PFSK-1 (cell line): ENCODE results near the gene NRIP3.

Experiments used
- FOXP2 ChIP-seq: optimal IDR thresholded peaks from 2 replicates; pipeline ENCODE3; 2011; ENCODE audit warnings: borderline replicate concordance, control low read depth, inconsistent platforms; ENCODE audit not compliant: insufficient read depth; ENCODE audit errors: extremely low read length, extremely low read depth
- POLR2AphosphoS5 ChIP-seq: IDR thresholded peaks from 2 replicates; pipeline ENCODE4 v1.6.1; 2012; ENCODE audit warnings: low read depth, mild to moderate bottlenecking, control low read depth, low read length, moderate library complexity
- REST ChIP-seq, 2 experiments: IDR thresholded peaks; 2 replicates each; pipeline versions ENCODE4 v1.6.1 to v1.8.0; 2011 to 2012; ENCODE audit warnings: low read depth in 2 of 2, low read length in 2 of 2, control low read depth in 1 of 2, inconsistent platforms in 1 of 2, mild to moderate bottlenecking in 1 of 2, moderate library complexity in 1 of 2; ENCODE audit not compliant: insufficient read depth in 1 of 2
- SIN3A ChIP-seq: IDR thresholded peaks from 2 replicates; pipeline ENCODE4 v1.6.1; 2012; ENCODE audit warnings: mild to moderate bottlenecking, low read length, moderate library complexity, borderline replicate concordance; ENCODE audit not compliant: insufficient read depth
- TAF1 ChIP-seq: IDR thresholded peaks from 2 replicates; pipeline ENCODE4 v1.6.1; 2012; ENCODE audit warnings: low read length, control low read depth, borderline replicate concordance; ENCODE audit not compliant: insufficient read depth

Gene NRIP3

GRCh38 chr11:9039198-9039597 is 35.4 kb upstream of the NRIP3 start:
- TF ChIP-seq REST (IDR thresholded peaks at IDR 0.05; ENCODE audit: insufficient read depth in 1 of 2, low read depth in 2 of 2, low read length in 2 of 2) (no peak), FOXP2 (no peak)

DNA sequence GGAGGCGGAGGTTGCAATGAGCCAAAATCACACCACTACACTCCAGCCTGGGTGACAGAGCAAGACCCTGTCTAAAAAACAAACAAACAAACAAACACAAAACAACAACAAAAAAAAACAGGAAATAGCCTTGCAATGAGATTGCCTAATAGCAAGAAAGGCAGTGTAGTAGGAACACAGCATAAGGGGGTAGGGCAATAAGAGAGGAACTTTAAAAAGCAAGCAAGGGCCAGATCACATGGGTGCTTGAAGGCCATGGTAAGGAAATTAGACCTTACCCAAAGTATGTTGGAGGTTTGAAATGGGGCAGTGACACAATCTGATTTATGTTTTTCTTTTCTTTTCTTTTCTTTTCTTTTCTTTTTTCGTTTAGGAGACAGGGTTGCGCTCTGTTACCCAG is 34.7 kb upstream of the NRIP3 start:
- TF ChIP-seq REST (IDR thresholded peaks at IDR 0.05; ENCODE audit: insufficient read depth in 1 of 2, low read depth in 2 of 2, low read length in 2 of 2) (no peak), TAF1 (no peak), POLR2AphosphoS5 (no peak)

- TF ChIP-seq POLR2AphosphoS5 (no peak), FOXP2 (no peak), SIN3A (no peak), TAF1 (no peak), REST (IDR thresholded peaks at IDR 0.05; ENCODE audit: insufficient read depth in 1 of 2, low read depth in 2 of 2, low read length in 2 of 2) (no peak)
Measured at GRCh38 chr11:9037963-9038362, 34.2 kb upstream of the NRIP3 start.

- TF ChIP-seq FOXP2 (no peak), TAF1 (no peak), REST (IDR thresholded peaks at IDR 0.05; ENCODE audit: insufficient read depth in 1 of 2, low read depth in 2 of 2, low read length in 2 of 2) (no peak), POLR2AphosphoS5 (no peak), SIN3A (no peak)
Measured at GRCh38 chr11:9037046-9037780, 33.4 kb upstream of the NRIP3 start.

GRCh38 chr11:9030601-9031000 is 26.8 kb upstream of the NRIP3 start:
- no peak for TF ChIP-seq REST (IDR thresholded peaks at IDR 0.05; ENCODE audit: insufficient read depth in 1 of 2, low read depth in 2 of 2, low read length in 2 of 2)
- no peak for TF ChIP-seq SIN3A
- TF ChIP-seq POLR2AphosphoS5, result no peak
- TF ChIP-seq TAF1, result no peak
- no peak for TF ChIP-seq FOXP2
